HCT116 (cell line): Measurements from ENCODE around the gene NEURL1. TPM values are rescaled to one million over a fixed set of nuclear protein-coding genes. Genes with fewer than 3 reads are reported as not detected.

Experiments
- ATAC-seq: fragments of 200-7000 bp; cut with Tn5 transposase; 2 replicates; pipeline ENCODE4 v1.9.1; 2020; ENCODE audit warnings: mild to moderate bottlenecking, moderate library complexity
- BruUV-seq: library from RNA; stranded (reverse); fragments of 400-500 nt; replicated peaks from 2 replicates; lab custom pipeline; 2021; lab: Mats Ljungman, UMichigan
- CTCF ChIA-PET: fragments of 300-600 bp; sonication (Branson Sonifier 250); formaldehyde crosslinking; loops from one replicate; lab custom pipeline; 2021; ENCODE audit warnings: antibody characterized with exemption; lab: Charles Lee
- POLR2A ChIA-PET: fragments of 300-600, 350-600 bp; sonication (Branson Sonifier 250); formaldehyde crosslinking; loops from one replicate; lab custom pipeline; 2021; ENCODE audit warnings: antibody characterized with exemption; lab: Charles Lee
- RAD21 ChIA-PET, 2 experiments: fragments of 300-600 bp; sonication (Branson Sonifier 250); formaldehyde crosslinking; loops; one replicate each; lab custom pipeline; 2023; ENCODE audit warnings: low total read pairs in 2 of 2; ENCODE audit not compliant: uncharacterized antibody in 2 of 2, unreplicated experiment in 2 of 2, low non-redundant PET in 1 of 2; lab: Charles Lee
- DNase-seq: peaks from one replicate; pipeline ENCODE4 v3.0.0-alpha.2; 2010; ENCODE audit warnings: low read depth, low spot score
- H2AFZ ChIP-seq: fragments of 200-600 bp; shearing (Covaris generic), sonication (generic); 2 replicates; pipeline ENCODE4 v1.6.1; 2017; ENCODE audit warnings: low read depth, mixed run types, mixed read lengths, antibody characterized with exemption, low read length; ENCODE audit not compliant: poor library complexity, severe bottlenecking
- H3K27ac ChIP-seq: 2 replicates; pipeline ENCODE4 v1.5.1; 2012; ENCODE audit warnings: low read depth, low read length
- H3K27me3 ChIP-seq: fragments of 200-600 bp; sonication (generic); 2 replicates; pipeline ENCODE4 v1.6.1; 2016; ENCODE audit warnings: mixed run types, low read length, mixed read lengths; ENCODE audit not compliant: insufficient read depth
- H3K36me3 ChIP-seq, 2 experiments: fragments of 200-500 bp in 1 of 2; fragments of 200-600 bp in 1 of 2; sonication (Bioruptor generic) in 1 of 2; sonication (generic) in 1 of 2; 2 replicates each; pipeline versions ENCODE4 v1.5.1 to v1.6.1; 2014 to 2016; ENCODE audit warnings: low read length in 2 of 2, inconsistent platforms in 1 of 2, mixed read lengths in 1 of 2, mixed run types in 1 of 2; ENCODE audit not compliant: insufficient read depth in 2 of 2, control insufficient read depth in 1 of 2
- H3K4me1 ChIP-seq, 2 experiments: fragments of 200-600 bp in 1 of 2; sonication (generic) in 1 of 2; 2 replicates each; pipeline versions ENCODE4 v1.5.1 to v1.6.1; 2012 to 2017; ENCODE audit warnings: low read length in 2 of 2, inconsistent platforms in 1 of 2, mild to moderate bottlenecking in 1 of 2, mixed read lengths in 1 of 2, mixed run types in 1 of 2, moderate library complexity in 1 of 2; ENCODE audit not compliant: insufficient read depth in 2 of 2, control insufficient read depth in 1 of 2
- H3K4me2 ChIP-seq: fragments of 200-600 bp; sonication (generic); 2 replicates; pipeline ENCODE4 v1.6.1; 2017; ENCODE audit warnings: mixed run types, low read length, mixed read lengths
- H3K4me3 ChIP-seq, 2 experiments: fragments of 200-600 bp in 1 of 2; sonication (generic) in 1 of 2; replicated peaks in 1 of 2; 2 replicates each; pipeline ENCODE4 v1.5.1; 2011 to 2016; ENCODE audit warnings: low read length in 2 of 2, control low read depth in 1 of 2, low read depth in 1 of 2, mild to moderate bottlenecking in 1 of 2, mixed read lengths in 1 of 2, mixed run types in 1 of 2
- H3K79me2 ChIP-seq: fragments of 200-600 bp; sonication (generic); 2 replicates; pipeline ENCODE4 v1.6.1; 2017; ENCODE audit warnings: mild to moderate bottlenecking, mixed run types, low read length, moderate library complexity, mixed read lengths; ENCODE audit not compliant: insufficient read depth
- H3K9ac ChIP-seq: fragments of 200-600 bp; sonication (generic); 2 replicates; pipeline ENCODE4 v1.6.1; 2016; ENCODE audit warnings: low read length, mixed read lengths
- H3K9me2 ChIP-seq: fragments of 200-600 bp; sonication (generic), shearing (Covaris generic); 2 replicates; pipeline ENCODE4 v1.6.1; 2017; ENCODE audit warnings: mixed run types, mild to moderate bottlenecking, moderate library complexity; ENCODE audit not compliant: insufficient read depth
- H3K9me3 ChIP-seq, 2 experiments: fragments of 200-500 bp in 1 of 2; fragments of 200-600 bp in 1 of 2; sonication (Bioruptor generic) in 1 of 2; sonication (generic) in 1 of 2; 2 replicates each; pipeline ENCODE4 v1.6.1; 2014 to 2017; ENCODE audit warnings: low read length in 2 of 2, mixed read lengths in 2 of 2, inconsistent platforms in 1 of 2, low read depth in 1 of 2, mild to moderate bottlenecking in 1 of 2, mixed run types in 1 of 2, moderate library complexity in 1 of 2; ENCODE audit not compliant: control insufficient read depth in 1 of 2, insufficient read depth in 1 of 2
- H4K20me1 ChIP-seq: fragments of 200-600 bp; sonication (generic), shearing (Covaris generic); 2 replicates; pipeline ENCODE4 v1.6.1; 2017; ENCODE audit warnings: mixed run types, mild to moderate bottlenecking, moderate library complexity; ENCODE audit not compliant: insufficient read depth
- ELF1 ChIP-seq: IDR thresholded peaks from 2 replicates; pipeline ENCODE4 v1.6.1; 2012; ENCODE audit warnings: low read depth, borderline replicate concordance
- EZH2phosphoT487 ChIP-seq: fragments of 200-600 bp; IDR thresholded peaks from 2 replicates; pipeline ENCODE4 v1.6.1; 2018; ENCODE audit warnings: antibody characterized with exemption, borderline replicate concordance
- POLR2A ChIP-seq: IDR thresholded peaks from 2 replicates; pipeline ENCODE4 v1.7.0; 2011; ENCODE audit warnings: borderline replicate concordance; ENCODE audit not compliant: insufficient read depth, insufficient read length; ENCODE audit errors: extremely low read depth
- POLR2AphosphoS5 ChIP-seq: IDR thresholded peaks from 2 replicates; pipeline ENCODE4 v1.6.1; 2011; ENCODE audit warnings: mild to moderate bottlenecking, low read depth, low read length, moderate library complexity
- RAD21 ChIP-seq: IDR thresholded peaks from 2 replicates; pipeline ENCODE4 v1.6.1; 2012; ENCODE audit warnings: low read depth, mild to moderate bottlenecking
- SIN3A ChIP-seq: IDR thresholded peaks from 2 replicates; pipeline ENCODE4 v1.6.1; 2012; ENCODE audit warnings: low read depth
- SP1 ChIP-seq: IDR thresholded peaks from 2 replicates; pipeline ENCODE4 v1.6.1; 2012; ENCODE audit warnings: low read depth
- SRF ChIP-seq: IDR thresholded peaks from 2 replicates; pipeline ENCODE4 v1.6.1; 2012; ENCODE audit warnings: low read depth
- TCF7L2 ChIP-seq: IDR thresholded peaks from 2 replicates; pipeline ENCODE4 v1.7.0; 2011; ENCODE audit warnings: borderline replicate concordance, inconsistent platforms; ENCODE audit not compliant: insufficient read depth, insufficient read length; ENCODE audit errors: extremely low read depth
- ZNF274 ChIP-seq: fragments of 200-500 bp; sonication (Bioruptor generic); IDR thresholded peaks from 2 replicates; pipeline ENCODE4 v1.6.1; 2014; ENCODE audit warnings: mild to moderate bottlenecking, low read depth, low read length, inconsistent platforms
- intact Hi-C: fragments of 100-400 bp; cut with micrococcal nuclease; formaldehyde crosslinking; loops from 2 replicates; pipeline ENCODE4 v1.10.0; 2022
- total RNA-seq: library from RNA; stranded (reverse); gene quantifications from one replicate; pipeline ENCODE4 v1.2.1, GENCODE V29; 2021; ENCODE audit not compliant: unreplicated experiment
- TF ChIP-seq, protein P1 (sequence below): IDR thresholded peaks from 2 replicates; pipeline ENCODE4 v1.6.1; 2011; ENCODE audit warnings: mild to moderate bottlenecking, low read length, moderate library complexity; ENCODE audit not compliant: insufficient replicate concordance; ENCODE audit errors: extremely low read depth
- TF ChIP-seq, protein P2 (sequence below): IDR thresholded peaks from 2 replicates; pipeline ENCODE4 v1.6.1; 2012; ENCODE audit warnings: low read depth

Gene NEURL1
- total RNA-seq, 1 experiment from 2014 or later: 1.4 TPM

DNA sequence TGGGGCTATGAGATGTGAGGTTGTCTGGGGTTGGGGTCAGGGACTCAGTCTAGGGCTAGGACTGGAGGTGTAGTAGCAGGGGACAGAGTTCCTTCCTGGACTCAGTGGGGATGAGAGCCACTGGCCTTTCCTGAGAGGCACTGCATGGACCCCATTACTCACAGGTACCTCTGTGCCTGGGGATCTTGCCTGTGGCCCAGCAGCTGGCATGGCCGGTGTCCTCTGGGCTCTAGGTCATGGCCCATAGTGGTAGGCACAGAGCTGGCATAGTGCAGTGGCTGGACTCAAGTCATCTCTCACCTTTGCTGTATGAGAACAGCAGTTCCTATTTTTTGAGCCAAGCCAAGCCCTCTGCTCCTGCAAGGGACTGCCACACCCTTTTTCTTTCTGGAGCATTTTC lies 51.9 kb downstream of the NEURL1 start:
- POLR2A ChIA-PET: no interaction called here
- Histone ChIP-seq H3K9me2 (no peaks in the 10 kb centered on the region), H3K4me3 (no peak overlapping the region), H3K4me2 (peak overlapping the region; percentile 34), H3K27me3 (no peaks in the 10 kb centered on the region), H3K9me3 (no peaks in the 10 kb centered on the region), H3K79me2 (no peaks in the 10 kb centered on the region), H3K9ac (no peak overlapping the region), H4K20me1 (no peaks in the 10 kb centered on the region), H3K27ac (no peak overlapping the region), H3K36me3 (no peaks in the 10 kb centered on the region), H2AFZ (no peak overlapping the region), H3K4me1 (peaks cover 8 to 35% of the 10 kb centered on the region in 2 experiments; a peak in 3 of 4 replicates)
- ATAC-seq (no peak), DNase-seq (no peak)
- CTCF ChIA-PET: interaction anchor here (4.0 kb wide), 1 partner anchor 19 kb away, joined by 19 read pairs; no protein-coding TSS in a partner anchor
- BruUV-seq: no TSS peak
- intact Hi-C loops: no loop called here
- TF ChIP-seq, protein P1, sequence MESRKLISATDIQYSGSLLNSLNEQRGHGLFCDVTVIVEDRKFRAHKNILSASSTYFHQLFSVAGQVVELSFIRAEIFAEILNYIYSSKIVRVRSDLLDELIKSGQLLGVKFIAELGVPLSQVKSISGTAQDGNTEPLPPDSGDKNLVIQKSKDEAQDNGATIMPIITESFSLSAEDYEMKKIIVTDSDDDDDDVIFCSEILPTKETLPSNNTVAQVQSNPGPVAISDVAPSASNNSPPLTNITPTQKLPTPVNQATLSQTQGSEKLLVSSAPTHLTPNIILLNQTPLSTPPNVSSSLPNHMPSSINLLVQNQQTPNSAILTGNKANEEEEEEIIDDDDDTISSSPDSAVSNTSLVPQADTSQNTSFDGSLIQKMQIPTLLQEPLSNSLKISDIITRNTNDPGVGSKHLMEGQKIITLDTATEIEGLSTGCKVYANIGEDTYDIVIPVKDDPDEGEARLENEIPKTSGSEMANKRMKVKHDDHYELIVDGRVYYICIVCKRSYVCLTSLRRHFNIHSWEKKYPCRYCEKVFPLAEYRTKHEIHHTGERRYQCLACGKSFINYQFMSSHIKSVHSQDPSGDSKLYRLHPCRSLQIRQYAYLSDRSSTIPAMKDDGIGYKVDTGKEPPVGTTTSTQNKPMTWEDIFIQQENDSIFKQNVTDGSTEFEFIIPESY: no peak
- TF ChIP-seq POLR2A (no peak), EZH2phosphoT487 (no peak), ELF1 (no peak), ZNF274 (no peak), SIN3A (no peak), SP1 (no peak), RAD21 (no peak), TCF7L2 (no peak), SRF (no peak), POLR2AphosphoS5 (no peak)
- TF ChIP-seq, protein P2, sequence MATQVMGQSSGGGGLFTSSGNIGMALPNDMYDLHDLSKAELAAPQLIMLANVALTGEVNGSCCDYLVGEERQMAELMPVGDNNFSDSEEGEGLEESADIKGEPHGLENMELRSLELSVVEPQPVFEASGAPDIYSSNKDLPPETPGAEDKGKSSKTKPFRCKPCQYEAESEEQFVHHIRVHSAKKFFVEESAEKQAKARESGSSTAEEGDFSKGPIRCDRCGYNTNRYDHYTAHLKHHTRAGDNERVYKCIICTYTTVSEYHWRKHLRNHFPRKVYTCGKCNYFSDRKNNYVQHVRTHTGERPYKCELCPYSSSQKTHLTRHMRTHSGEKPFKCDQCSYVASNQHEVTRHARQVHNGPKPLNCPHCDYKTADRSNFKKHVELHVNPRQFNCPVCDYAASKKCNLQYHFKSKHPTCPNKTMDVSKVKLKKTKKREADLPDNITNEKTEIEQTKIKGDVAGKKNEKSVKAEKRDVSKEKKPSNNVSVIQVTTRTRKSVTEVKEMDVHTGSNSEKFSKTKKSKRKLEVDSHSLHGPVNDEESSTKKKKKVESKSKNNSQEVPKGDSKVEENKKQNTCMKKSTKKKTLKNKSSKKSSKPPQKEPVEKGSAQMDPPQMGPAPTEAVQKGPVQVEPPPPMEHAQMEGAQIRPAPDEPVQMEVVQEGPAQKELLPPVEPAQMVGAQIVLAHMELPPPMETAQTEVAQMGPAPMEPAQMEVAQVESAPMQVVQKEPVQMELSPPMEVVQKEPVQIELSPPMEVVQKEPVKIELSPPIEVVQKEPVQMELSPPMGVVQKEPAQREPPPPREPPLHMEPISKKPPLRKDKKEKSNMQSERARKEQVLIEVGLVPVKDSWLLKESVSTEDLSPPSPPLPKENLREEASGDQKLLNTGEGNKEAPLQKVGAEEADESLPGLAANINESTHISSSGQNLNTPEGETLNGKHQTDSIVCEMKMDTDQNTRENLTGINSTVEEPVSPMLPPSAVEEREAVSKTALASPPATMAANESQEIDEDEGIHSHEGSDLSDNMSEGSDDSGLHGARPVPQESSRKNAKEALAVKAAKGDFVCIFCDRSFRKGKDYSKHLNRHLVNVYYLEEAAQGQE: no peak
- RAD21 ChIA-PET: no interaction called here
